Measurements from ENCODE around the gene ETNK1.

DNA sequence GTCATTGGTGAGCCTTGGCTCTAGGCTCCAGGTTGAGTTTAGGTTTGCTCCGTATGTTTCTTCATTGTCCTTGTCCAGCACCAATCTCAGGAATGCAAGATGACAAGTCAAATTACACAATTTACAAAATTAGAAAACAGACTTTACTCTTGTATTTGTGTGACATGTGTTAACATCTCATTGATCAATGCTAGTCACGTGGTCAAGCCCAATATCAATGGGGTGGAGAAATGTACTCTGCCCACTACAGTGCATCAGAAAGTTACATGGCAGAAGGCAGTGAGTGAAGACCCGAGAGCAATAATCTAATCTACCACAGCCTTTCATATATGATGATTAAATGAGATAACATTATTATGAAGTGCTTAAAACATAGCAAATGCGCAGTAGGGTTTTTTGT lies 94.8 kb downstream of the ETNK1 start:
- TF ChIP-seq, protein P1, sequence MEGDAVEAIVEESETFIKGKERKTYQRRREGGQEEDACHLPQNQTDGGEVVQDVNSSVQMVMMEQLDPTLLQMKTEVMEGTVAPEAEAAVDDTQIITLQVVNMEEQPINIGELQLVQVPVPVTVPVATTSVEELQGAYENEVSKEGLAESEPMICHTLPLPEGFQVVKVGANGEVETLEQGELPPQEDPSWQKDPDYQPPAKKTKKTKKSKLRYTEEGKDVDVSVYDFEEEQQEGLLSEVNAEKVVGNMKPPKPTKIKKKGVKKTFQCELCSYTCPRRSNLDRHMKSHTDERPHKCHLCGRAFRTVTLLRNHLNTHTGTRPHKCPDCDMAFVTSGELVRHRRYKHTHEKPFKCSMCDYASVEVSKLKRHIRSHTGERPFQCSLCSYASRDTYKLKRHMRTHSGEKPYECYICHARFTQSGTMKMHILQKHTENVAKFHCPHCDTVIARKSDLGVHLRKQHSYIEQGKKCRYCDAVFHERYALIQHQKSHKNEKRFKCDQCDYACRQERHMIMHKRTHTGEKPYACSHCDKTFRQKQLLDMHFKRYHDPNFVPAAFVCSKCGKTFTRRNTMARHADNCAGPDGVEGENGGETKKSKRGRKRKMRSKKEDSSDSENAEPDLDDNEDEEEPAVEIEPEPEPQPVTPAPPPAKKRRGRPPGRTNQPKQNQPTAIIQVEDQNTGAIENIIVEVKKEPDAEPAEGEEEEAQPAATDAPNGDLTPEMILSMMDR (conservative IDR thresholded peaks at IDR 0.05; ENCODE audit: low read length) = no peak
- TF ChIP-seq EZH2phosphoT487 (IDR thresholded peaks at IDR 0.05; ENCODE audit: borderline replicate concordance, low read depth, low read length) = no peak

Data from OCI-LY7 (cell line).